Lung (tissue), 12 donors: ENCODE data around the gene DNASE1L1. TPM values are rescaled to one million over a fixed set of nuclear protein-coding genes. Genes with fewer than 3 reads are reported as not detected.

Source experiments
- ATAC-seq: fragments of 200-7000 bp; cut with Tn5 transposase; one replicate; pipeline ENCODE4 v1.9.1; 2020; ENCODE audit warnings: moderate number of reproducible peaks; ENCODE audit not compliant: insufficient read depth, low FRiP score
- DNase-seq, 3 donors: peaks; one replicate each; pipeline ENCODE4 v3.0.0-alpha.2; 2013 to 2017
- H3K27ac ChIP-seq, 2 donors: one replicate each; pipeline ENCODE4 v1.5.1; 2013; ENCODE audit warnings: mild to moderate bottlenecking in 2 of 2, moderate library complexity in 2 of 2, control low read depth in 1 of 2, inconsistent platforms in 1 of 2, low read depth in 1 of 2, low read length in 1 of 2
- H3K27me3 ChIP-seq, 3 donors: one replicate each; pipeline ENCODE4 v1.5.1; 2013; ENCODE audit warnings: low read length in 2 of 3; ENCODE audit not compliant: control insufficient read depth in 3 of 3, insufficient read depth in 3 of 3
- H3K36me3 ChIP-seq, 4 donors: one replicate each; pipeline ENCODE4 v1.5.1; 2013; ENCODE audit warnings: low read length in 4 of 4, mild to moderate bottlenecking in 1 of 4, moderate library complexity in 1 of 4; ENCODE audit not compliant: control insufficient read depth in 4 of 4, insufficient read depth in 4 of 4
- H3K4me1 ChIP-seq, 5 donors: one replicate each; pipeline ENCODE4 v1.5.1; 2013; ENCODE audit warnings: low read length in 5 of 5, mild to moderate bottlenecking in 2 of 5, moderate library complexity in 1 of 5; ENCODE audit not compliant: control insufficient read depth in 5 of 5, insufficient read depth in 5 of 5
- H3K4me3 ChIP-seq: one replicate; pipeline ENCODE4 v1.5.1; 2013; ENCODE audit warnings: mild to moderate bottlenecking, control low read depth, moderate library complexity
- H3K9ac ChIP-seq, 2 donors: one replicate each; pipeline ENCODE4 v1.5.1; 2013; ENCODE audit warnings: low read length in 2 of 2, control low read depth in 1 of 2; ENCODE audit not compliant: insufficient read depth in 1 of 2
- H3K9me3 ChIP-seq, 4 donors: one replicate each; pipeline ENCODE4 v1.5.1; 2013; ENCODE audit warnings: low read length in 3 of 4, mild to moderate bottlenecking in 1 of 4, moderate library complexity in 1 of 4; ENCODE audit not compliant: control insufficient read depth in 4 of 4, insufficient read depth in 3 of 4
- CTCF ChIP-seq: IDR thresholded peaks from 2 replicates; pipeline ENCODE4 v1.5.1; 2012; ENCODE audit warnings: mild to moderate bottlenecking; ENCODE audit errors: control extremely low read depth, extremely low read depth
- WGBS, 2 donors: extraction: QIAGEN DNeasy Blood & Tissue Kit; methylation state at CpG; one replicate each; pipeline ENCODE4 v1.1.7; 2013; 5-methylcytosine and 5-hydroxymethylcytosine counted together
- polyA plus RNA-seq, 2 donors: library from polyadenylated mRNA; stranded (reverse); fragments of 200-250 nt; gene quantifications; one replicate each; pipeline ENCODE4 v1.2.1, GENCODE V29; 2013
- total RNA-seq, 2 donors: library from RNA; depleted of rRNA in 1 of 2; stranded (reverse); fragments of >200 nt in 1 of 2; gene quantifications; one replicate each; pipeline ENCODE4 v1.2.1, GENCODE V29; 2014 to 2021
- donor health status: control.
- donor health status: control.
- donor health status: Bipolar disorder and iron deficiency.
- donor health status: healthy.
- donor health status: DM: yes; HTN: yes; CAD: no.

DNASE1L1 gene
- total and polyA plus RNA-seq, 4 donors = 12.5 to 52.3 (median 34.6) TPM

GRCh38 chrX:154429711-154430110 lies 20.7 kb upstream of the DNASE1L1 start:
- TF ChIP-seq CTCF = no peak
- DNase-seq (no peak), ATAC-seq (no peak)
- no peaks in the 10 kb centered on the region for H3K27me3 ChIP-seq
- WGBS, 2 donors = 78 to 82% methylated on average over 2 of the region's 2 CpGs
- H3K36me3 ChIP-seq = peaks cover 0 to 11% (median 5%) of the 10 kb centered on the region in 4 donors
- peak overlapping the region in 1 of 2 donors; percentile 13 for H3K27ac ChIP-seq
- H3K9ac ChIP-seq = no peak overlapping the region
- H3K4me1 ChIP-seq = peaks cover 0 to 5% (median 5%) of the 10 kb centered on the region in 5 donors
- H3K4me3 ChIP-seq = peak overlapping the region; percentile 66
- peaks cover 0 to 8% (median 0%) of the 10 kb centered on the region in 4 donors for H3K9me3 ChIP-seq

- Histone ChIP-seq H3K9me3 (peaks cover 0 to 8% (median 0%) of the 10 kb centered on the region in 4 donors), H3K4me3 (peak within 1 kb of the TSS; percentile 66), H3K4me1 (peaks cover 0 to 5% (median 5%) of the 10 kb centered on the region in 5 donors), H3K27ac (peak within 1 kb of the TSS; percentile 77 to 95), H3K9ac (peak within 1 kb of the TSS in 1 of 2 donors; percentile 49), H3K36me3 (peaks cover 0 to 8% (median under 1%) of the 10 kb centered on the region in 4 donors), H3K27me3 (no peaks in the 10 kb centered on the region)
- WGBS, 2 donors = 13 to 43% methylated on average over 55 to 87 of the region's 87 CpGs
- peak; percentile 91 to 96 (median 94) for DNase-seq
- TF ChIP-seq CTCF = no peak
- ATAC-seq = peak; percentile 92
These were observed 19.4 kb upstream of the DNASE1L1 start, which contains the start of gene ATP6AP1 for GRCh38 chrX:154428176-154429171. TSS of gene ATP6AP1 (plus strand) at chrX:154428677. CDS start at chrX:154428693, 16 bp downstream.

GRCh38 chrX:154426916-154427770 lies 18.1 kb upstream of the DNASE1L1 start:
- H3K27ac ChIP-seq = peak overlapping the region in 1 of 2 donors; percentile 52
- H3K9ac ChIP-seq = no peak overlapping the region
- WGBS, 2 donors = 64 to 84% methylated on average over 13 of the region's 13 CpGs
- TF ChIP-seq CTCF = no peak
- H3K4me3 ChIP-seq = no peak overlapping the region
- no peaks in the 10 kb centered on the region for H3K27me3 ChIP-seq
- DNase-seq = no peak
- H3K4me1 ChIP-seq = peaks cover 0 to 5% (median 2%) of the 10 kb centered on the region in 5 donors
- peaks cover 0 to 8% (median 0%) of the 10 kb centered on the region in 4 donors for H3K9me3 ChIP-seq
- no peak for ATAC-seq
- peaks cover 0 to under 1% (median 0%) of the 10 kb centered on the region in 4 donors for H3K36me3 ChIP-seq
